ENCODE results near the gene FANCD2.

The FANCD2 gene

GRCh38 chr3:9976721-9977709 lies 49.2 kb upstream of the FANCD2 start (continued):
- TF ChIP-seq PRDM6 (tag by site-specific recombination; IDR thresholded peaks at IDR 0.05) (peak; percentile 96), ZNF280D (tag by site-specific recombination; IDR thresholded peaks at IDR 0.05) (no peak), ZNF571 (tag by site-specific recombination; IDR thresholded peaks at IDR 0.05) (no peak), ZBTB11 (tag by site-specific recombination; conservative IDR thresholded peaks at IDR 0.05; ENCODE audit: low read depth) (no peak), ZNF488 (tag by site-specific recombination; IDR thresholded peaks at IDR 0.05) (no peak), ZBTB17 (tag by site-specific recombination; IDR thresholded peaks at IDR 0.05) (peak; percentile 89), ZNF211 (tag by site-specific recombination; IDR thresholded peaks at IDR 0.05; ENCODE audit: low read depth) (no peak), ZNF513 (tag by site-specific recombination; IDR thresholded peaks at IDR 0.05) (no peak), ZBTB44 (tag by site-specific recombination; IDR thresholded peaks at IDR 0.05) (peak; percentile 14; the same call in 1 of the 2 replicates), ZNF221 (tag by site-specific recombination; IDR thresholded peaks at IDR 0.05; ENCODE audit: borderline replicate concordance) (no peak), ZNF24 (tag by site-specific recombination; IDR thresholded peaks at IDR 0.05) (peak; percentile 71; the same call in 1 of the 2 replicates), ZNF416 (tag by site-specific recombination; IDR thresholded peaks at IDR 0.05) (no peak), ZNF404 (tag by site-specific recombination; IDR thresholded peaks at IDR 0.05) (no peak), ZNF292 (tag by site-specific recombination; IDR thresholded peaks at IDR 0.05; ENCODE audit: borderline replicate concordance, low read depth) (no peak), BCL6B (tag by site-specific recombination; IDR thresholded peaks at IDR 0.05) (peak; percentile 15; the same call in 1 of the 2 replicates), TCF7L2 (IDR thresholded peaks at IDR 0.05; ENCODE audit: borderline replicate concordance, low read depth, low read length) (no peak), ZBTB20 (tag by site-specific recombination; IDR thresholded peaks at IDR 0.05) (no peak), ZBTB49 (tag by site-specific recombination; IDR thresholded peaks at IDR 0.05; ENCODE audit: low read depth) (no peak), ZNF48 (tag by site-specific recombination; IDR thresholded peaks at IDR 0.05) (no peak)
